CD8-positive, alpha-beta memory T cell (primary cell): ENCODE measurements around the gene LDLRAD4. TPM values are rescaled to one million over a fixed set of nuclear protein-coding genes. Genes with fewer than 3 reads are reported as not detected.

Source experiments
- CTCF ChIA-PET: fragments of 350-600 bp; sonication (Branson Sonifier 250); formaldehyde crosslinking; loops from one replicate; lab custom pipeline; 2021; ENCODE audit warnings: antibody characterized with exemption; lab: Charles Lee
- POLR2A ChIA-PET: fragments of 350-600 bp; sonication (Branson Sonifier 250); formaldehyde crosslinking; loops from one replicate; lab custom pipeline; 2021; ENCODE audit warnings: antibody characterized with exemption; lab: Charles Lee
- DNase-seq, 5 donors: peaks; one replicate each; pipeline versions ENCODE4 v3.0.0 to v3.0.0-alpha.2; 2020 to 2022; ENCODE audit warnings: mixed read lengths in 1 of 5
- H3K27ac ChIP-seq: one replicate; pipeline ENCODE4 v1.7.0; 2013; ENCODE audit warnings: low read depth, mild to moderate bottlenecking, low read length, moderate library complexity
- H3K27me3 ChIP-seq: 2 replicates; pipeline ENCODE4 v1.7.0; 2013; ENCODE audit warnings: low read length, mild to moderate bottlenecking; ENCODE audit not compliant: insufficient read depth, poor library complexity, severe bottlenecking
- H3K36me3 ChIP-seq: 2 replicates; pipeline ENCODE4 v1.7.0; 2013; ENCODE audit warnings: mild to moderate bottlenecking, low read length, moderate library complexity; ENCODE audit not compliant: insufficient read depth
- H3K4me1 ChIP-seq: 2 replicates; pipeline ENCODE4 v1.7.0; 2013; ENCODE audit warnings: mild to moderate bottlenecking, low read length, moderate library complexity; ENCODE audit not compliant: insufficient read depth
- H3K4me3 ChIP-seq: 2 replicates; pipeline ENCODE4 v1.7.0; 2013; ENCODE audit warnings: mild to moderate bottlenecking, low read length
- H3K9me3 ChIP-seq: 2 replicates; pipeline ENCODE4 v1.7.0; 2013; ENCODE audit warnings: mild to moderate bottlenecking, low read length
- H3K27ac Mint-ChIP-seq, 8 donors: one replicate each; pipeline ENCODE4 v1.8.0; 2020 to 2021; ENCODE audit warnings: mixed read lengths in 8 of 8, mild to moderate bottlenecking in 6 of 8, inconsistent platforms in 3 of 8, moderate library complexity in 3 of 8
- H3K27me3 Mint-ChIP-seq, 2 donors: one replicate each; pipeline ENCODE4 v1.8.0; 2020 to 2021; ENCODE audit warnings: mixed read lengths in 2 of 2, mild to moderate bottlenecking in 1 of 2, moderate library complexity in 1 of 2
- H3K36me3 Mint-ChIP-seq, 3 donors: one replicate each; pipeline ENCODE4 v1.8.0; 2020 to 2021; ENCODE audit warnings: mixed read lengths in 3 of 3, inconsistent platforms in 1 of 3, mild to moderate bottlenecking in 1 of 3
- H3K4me1 Mint-ChIP-seq, 3 donors: one replicate each; pipeline ENCODE4 v1.8.0; 2020 to 2021; ENCODE audit warnings: mixed read lengths in 3 of 3, inconsistent platforms in 1 of 3, mild to moderate bottlenecking in 1 of 3
- H3K4me3 Mint-ChIP-seq, 7 donors: one replicate each; pipeline ENCODE4 v1.8.0; 2020 to 2021; ENCODE audit warnings: mixed read lengths in 7 of 7, mild to moderate bottlenecking in 6 of 7, moderate library complexity in 4 of 7, inconsistent platforms in 2 of 7
- H3K9me3 Mint-ChIP-seq, 5 donors: one replicate each; pipeline ENCODE4 v1.8.0; 2020 to 2022; ENCODE audit warnings: mixed read lengths in 5 of 5, mild to moderate bottlenecking in 3 of 5, moderate library complexity in 2 of 5, inconsistent platforms in 1 of 5
- polyA plus RNA-seq: library from polyadenylated mRNA; unstranded; fragments of 300-500 nt; fragmentation: Illumina TruSeq; gene quantifications from one replicate; pipeline ENCODE4 v1.2.3, GENCODE V29; 2021
- total RNA-seq, 2 experiments: library from RNA; stranded (reverse); gene quantifications; one replicate each; pipeline ENCODE4 v1.2.3, GENCODE V29; 2021

The LDLRAD4 gene
- total and polyA plus RNA-seq, 3 experiments from 2014 or later, result 8.1 to 30.4 (median 27.3) TPM

GRCh38 chr18:13267431-13267873, 48.9 kb downstream of the LDLRAD4 start:
- no peak for DNase-seq
- Histone ChIP-seq H3K36me3 (no peaks in the 10 kb centered on the region), H3K4me1 (peaks cover 32% of the 10 kb centered on the region), H3K4me3 (no peak overlapping the region), H3K27ac (no peak overlapping the region), H3K9me3 (no peaks in the 10 kb centered on the region), H3K27me3 (no peaks in the 10 kb centered on the region)
- ChIA-PET CTCF (no interaction called here), POLR2A (no interaction called here)
- peak overlapping the region in 3 of 8 donors; percentile 38 to 90 (median 78) for H3K27ac Mint-ChIP-seq
- peaks cover 25 to 27% (median 25%) of the 10 kb centered on the region in 3 donors for H3K4me1 Mint-ChIP-seq
- peaks cover 0 to 2% (median 0%) of the 10 kb centered on the region in 3 donors for H3K36me3 Mint-ChIP-seq
- H3K9me3 Mint-ChIP-seq, result no peaks in the 10 kb centered on the region
- peak overlapping the region in 5 of 7 donors; percentile 8 to 80 (median 72) for H3K4me3 Mint-ChIP-seq
- peaks cover 6 to 26% of the 10 kb centered on the region in 2 donors for H3K27me3 Mint-ChIP-seq

DNA sequence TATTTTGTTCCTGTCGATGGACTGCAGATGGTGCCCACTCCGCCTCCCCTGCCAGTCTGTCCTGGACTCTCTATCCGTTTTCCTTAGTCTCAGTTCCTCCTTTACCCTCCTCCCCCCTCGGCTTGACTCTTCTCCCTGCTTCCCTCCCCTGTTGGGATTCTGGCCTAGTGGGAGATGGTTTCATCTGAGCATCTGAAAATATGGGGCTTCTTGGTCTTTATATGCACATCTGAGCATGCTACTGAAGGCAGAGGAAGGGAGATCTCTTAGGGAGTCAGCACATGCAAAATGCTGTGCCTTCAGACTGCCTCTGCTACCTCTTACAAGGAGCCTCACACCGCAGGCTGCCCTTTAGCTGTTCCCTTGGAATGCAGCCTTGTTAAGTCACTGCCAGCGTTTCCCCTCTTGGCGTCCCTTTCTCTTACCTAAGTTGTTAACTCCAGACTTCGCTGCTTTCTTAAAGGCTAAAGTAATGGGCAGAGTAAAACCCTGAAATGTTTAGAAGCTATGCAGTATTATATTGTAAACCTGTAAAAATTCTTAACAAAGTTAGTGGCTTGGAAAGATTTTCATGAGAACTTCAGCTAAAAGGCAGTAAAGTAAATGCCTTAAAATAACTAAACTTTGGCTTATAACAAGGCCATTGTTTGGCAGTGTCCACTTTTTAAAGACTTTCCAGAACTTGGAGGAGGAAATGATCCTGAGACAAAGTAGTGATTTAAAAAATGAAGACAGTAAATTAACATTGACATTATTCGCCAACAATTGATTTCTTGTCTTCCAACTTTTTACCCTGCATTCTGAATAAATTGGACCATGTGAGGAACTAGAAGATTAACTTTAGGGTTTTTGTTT, 49.8 kb downstream of the LDLRAD4 start:
- Mint-ChIP-seq H3K4me3 (peak overlapping the region in 2 of 7 donors; percentile 1 to 8), H3K27ac (peak overlapping the region in 1 of 8 donors; percentile 10), H3K4me1 (peaks cover 31 to 36% (median 33%) of the 10 kb centered on the region in 3 donors), H3K27me3 (peaks cover 6 to 26% of the 10 kb centered on the region in 2 donors), H3K9me3 (no peaks in the 10 kb centered on the region), H3K36me3 (peaks cover 0 to 2% (median 0%) of the 10 kb centered on the region in 3 donors)
- Histone ChIP-seq H3K4me1 (peaks cover 41% of the 10 kb centered on the region), H3K27ac (no peak overlapping the region), H3K27me3 (no peaks in the 10 kb centered on the region), H3K36me3 (no peaks in the 10 kb centered on the region), H3K4me3 (no peak overlapping the region), H3K9me3 (no peaks in the 10 kb centered on the region)
- POLR2A ChIA-PET, result no interaction called here
- CTCF ChIA-PET, result no interaction called here
- DNase-seq, result no peak

GRCh38 chr18:13269013-13269280, 50.4 kb downstream of the LDLRAD4 start:
- Mint-ChIP-seq H3K4me1 (peaks cover 36 to 42% (median 38%) of the 10 kb centered on the region in 3 donors), H3K36me3 (peaks cover 0 to 2% (median 0%) of the 10 kb centered on the region in 3 donors), H3K27ac (no peak overlapping the region), H3K4me3 (no peak overlapping the region), H3K9me3 (no peaks in the 10 kb centered on the region), H3K27me3 (peaks cover 6 to 29% of the 10 kb centered on the region in 2 donors)
- ChIA-PET POLR2A (no interaction called here), CTCF (no interaction called here)
- H3K9me3 ChIP-seq, result no peaks in the 10 kb centered on the region
- H3K4me1 ChIP-seq, result peaks cover 46% of the 10 kb centered on the region
- no peaks in the 10 kb centered on the region for H3K36me3 ChIP-seq
- no peak for DNase-seq
- H3K27ac ChIP-seq, result no peak overlapping the region
- no peak overlapping the region for H3K4me3 ChIP-seq
- H3K27me3 ChIP-seq, result no peaks in the 10 kb centered on the region

- Mint-ChIP-seq H3K4me1 (peaks cover 42 to 48% (median 44%) of the 10 kb centered on the region in 3 donors), H3K27ac (peak overlapping the region in 1 of 8 donors; percentile 26), H3K36me3 (peaks cover 0 to 2% (median 0%) of the 10 kb centered on the region in 3 donors), H3K27me3 (peaks cover 6 to 25% of the 10 kb centered on the region in 2 donors), H3K4me3 (no peak overlapping the region), H3K9me3 (no peaks in the 10 kb centered on the region)
- no peaks in the 10 kb centered on the region for H3K36me3 ChIP-seq
- H3K27me3 ChIP-seq, result no peaks in the 10 kb centered on the region
- no peak for DNase-seq
- ChIA-PET CTCF (no interaction called here), POLR2A (no interaction called here)
- H3K9me3 ChIP-seq, result no peaks in the 10 kb centered on the region
- peaks cover 52% of the 10 kb centered on the region for H3K4me1 ChIP-seq
- no peak overlapping the region for H3K27ac ChIP-seq
- H3K4me3 ChIP-seq, result no peak overlapping the region
These were observed 51.0 kb downstream of the LDLRAD4 start for GRCh38 chr18:13269521-13270011.

GRCh38 chr18:13270279-13270855, 51.8 kb downstream of the LDLRAD4 start:
- H3K27ac ChIP-seq, result no peak overlapping the region
- H3K4me3 ChIP-seq, result no peak overlapping the region
- Mint-ChIP-seq H3K4me1 (peaks cover 42 to 50% (median 44%) of the 10 kb centered on the region in 3 donors), H3K9me3 (no peaks in the 10 kb centered on the region), H3K27ac (peak overlapping the region in 1 of 8 donors; percentile 18), H3K36me3 (peaks cover 0 to 2% (median 0%) of the 10 kb centered on the region in 3 donors), H3K4me3 (no peak overlapping the region), H3K27me3 (peaks cover 6 to 19% of the 10 kb centered on the region in 2 donors)
- CTCF ChIA-PET, result no interaction called here
- no peaks in the 10 kb centered on the region for H3K9me3 ChIP-seq
- peaks cover 51% of the 10 kb centered on the region for H3K4me1 ChIP-seq
- POLR2A ChIA-PET, result no interaction called here
- no peak for DNase-seq
- H3K27me3 ChIP-seq, result no peaks in the 10 kb centered on the region
- H3K36me3 ChIP-seq, result no peaks in the 10 kb centered on the region

GRCh38 chr18:13271302-13271911, 52.8 kb downstream of the LDLRAD4 start:
- Mint-ChIP-seq H3K27ac (peak overlapping the region in 1 of 8 donors; percentile 43), H3K36me3 (peaks cover 0 to 2% (median 0%) of the 10 kb centered on the region in 3 donors), H3K4me3 (no peak overlapping the region), H3K27me3 (peaks cover 6 to 13% of the 10 kb centered on the region in 2 donors), H3K9me3 (no peaks in the 10 kb centered on the region), H3K4me1 (peaks cover 36 to 46% (median 37%) of the 10 kb centered on the region in 3 donors)
- Histone ChIP-seq H3K4me3 (no peak overlapping the region), H3K27ac (no peak overlapping the region), H3K36me3 (no peaks in the 10 kb centered on the region), H3K4me1 (peaks cover 40% of the 10 kb centered on the region), H3K9me3 (no peaks in the 10 kb centered on the region), H3K27me3 (no peaks in the 10 kb centered on the region)
- ChIA-PET POLR2A (no interaction called here), CTCF (no interaction called here)
- no peak for DNase-seq

- Histone ChIP-seq H3K9me3 (no peaks in the 10 kb centered on the region), H3K4me3 (no peak overlapping the region), H3K27me3 (no peaks in the 10 kb centered on the region), H3K36me3 (no peaks in the 10 kb centered on the region), H3K4me1 (peaks cover 30% of the 10 kb centered on the region), H3K27ac (no peak overlapping the region)
- Mint-ChIP-seq H3K27ac (peak overlapping the region in 2 of 8 donors; percentile 35 to 50), H3K4me3 (no peak overlapping the region), H3K27me3 (peaks cover 6 to 7% of the 10 kb centered on the region in 2 donors), H3K36me3 (peaks cover 0 to 2% (median 0%) of the 10 kb centered on the region in 3 donors), H3K4me1 (peaks cover 26 to 43% (median 32%) of the 10 kb centered on the region in 3 donors), H3K9me3 (no peaks in the 10 kb centered on the region)
- no peak for DNase-seq
- CTCF ChIA-PET, result no interaction called here
- POLR2A ChIA-PET, result no interaction called here
These were observed 53.9 kb downstream of the LDLRAD4 start for GRCh38 chr18:13272416-13272815.
